ENCODE measurements around the gene PHF13. TPM values are rescaled to one million over a fixed set of nuclear protein-coding genes. Genes with fewer than 3 reads are reported as not detected.

PHF13 gene
- polyA plus RNA-seq, 1 of the 3 experiments (the other 2 are of a cell fraction): 8.5 TPM

DNA sequence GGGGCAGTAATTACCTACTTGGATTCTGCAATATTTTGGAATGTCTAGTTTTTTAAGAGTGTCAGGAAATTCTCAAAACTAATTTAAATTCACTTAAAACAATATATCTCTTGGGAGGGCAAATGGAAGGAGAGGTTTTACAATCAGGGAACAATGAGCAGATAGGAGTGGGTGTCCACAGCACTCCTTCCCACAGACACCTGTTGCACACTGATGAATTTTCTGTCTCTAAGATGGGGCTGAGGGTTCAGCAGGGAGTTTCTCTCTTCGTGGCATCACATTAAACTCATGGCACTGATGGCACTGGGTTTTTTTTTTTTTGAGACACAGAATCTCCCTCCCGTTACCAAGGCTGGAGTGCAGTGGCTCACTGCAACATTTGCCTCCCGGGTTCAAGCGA lies 5.5 kb downstream of the PHF13 start:
- no peak for DNase-seq
- WGBS (ENCODE audit: low lambda C conversion rate): 95% methylated on average over 4 of the region's 4 CpGs
- Histone ChIP-seq H3K4me2 (no peak overlapping the region), H3K9ac (no peak overlapping the region), H3K36me3 (replicated peaks in 1 of 2; ENCODE audit: control insufficient read depth in 1 of 2, insufficient read depth in 2 of 2, low read length in 1 of 2) (peaks cover 24 to 31% of the 10 kb centered on the region in 2 experiments), H3K27ac (ENCODE audit: low read depth in 2 of 2, low read length in 1 of 2) (no peak overlapping the region), H3K79me2 (ENCODE audit: insufficient read depth) (peaks cover 89% of the 10 kb centered on the region), H3K9me2 (no peaks in the 10 kb centered on the region), H3K4me1 (ENCODE audit: control insufficient read depth in 1 of 2, insufficient read depth in 2 of 2, low read depth in 1 of 2, low read length in 1 of 2) (peaks cover 0 to 4% of the 10 kb centered on the region in 2 experiments; a peak in 1 of 4 replicates), H4K20me1 (ENCODE audit: insufficient read depth) (peaks cover 49% of the 10 kb centered on the region), H3K4me3 (ENCODE audit: low read depth in 2 of 2, low read length in 1 of 2) (no peak overlapping the region), H2AFZ (ENCODE audit: low read depth) (no peak overlapping the region), H3K27me3 (ENCODE audit: insufficient read depth) (no peaks in the 10 kb centered on the region), H3F3A (replicated peaks; ENCODE audit: insufficient read depth) (peaks cover 18% of the 10 kb centered on the region), H3K9me3 (no peaks in the 10 kb centered on the region)
- ChIA-PET POLR2A (no interaction called here), CTCF (no interaction called here)
- TF ChIP-seq GATA2 (CRISPR knock-in tag; IDR thresholded peaks at IDR 0.05) (no peak), MEF2A (IDR thresholded peaks at IDR 0.05; ENCODE audit: borderline replicate concordance, low read depth) (no peak), TEAD4 (IDR thresholded peaks at IDR 0.05; ENCODE audit: borderline replicate concordance, insufficient read depth) (no peak), RXRA (IDR thresholded peaks at IDR 0.05; ENCODE audit: borderline replicate concordance, low read depth) (no peak), FOSL2 (IDR thresholded peaks at IDR 0.05; ENCODE audit: borderline replicate concordance, low read depth) (no peak)
- TF ChIP-seq, protein P1, sequence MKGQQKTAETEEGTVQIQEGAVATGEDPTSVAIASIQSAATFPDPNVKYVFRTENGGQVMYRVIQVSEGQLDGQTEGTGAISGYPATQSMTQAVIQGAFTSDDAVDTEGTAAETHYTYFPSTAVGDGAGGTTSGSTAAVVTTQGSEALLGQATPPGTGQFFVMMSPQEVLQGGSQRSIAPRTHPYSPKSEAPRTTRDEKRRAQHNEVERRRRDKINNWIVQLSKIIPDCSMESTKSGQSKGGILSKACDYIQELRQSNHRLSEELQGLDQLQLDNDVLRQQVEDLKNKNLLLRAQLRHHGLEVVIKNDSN (IDR thresholded peaks at IDR 0.05; ENCODE audit: borderline replicate concordance, low read depth): no peak

DNA sequence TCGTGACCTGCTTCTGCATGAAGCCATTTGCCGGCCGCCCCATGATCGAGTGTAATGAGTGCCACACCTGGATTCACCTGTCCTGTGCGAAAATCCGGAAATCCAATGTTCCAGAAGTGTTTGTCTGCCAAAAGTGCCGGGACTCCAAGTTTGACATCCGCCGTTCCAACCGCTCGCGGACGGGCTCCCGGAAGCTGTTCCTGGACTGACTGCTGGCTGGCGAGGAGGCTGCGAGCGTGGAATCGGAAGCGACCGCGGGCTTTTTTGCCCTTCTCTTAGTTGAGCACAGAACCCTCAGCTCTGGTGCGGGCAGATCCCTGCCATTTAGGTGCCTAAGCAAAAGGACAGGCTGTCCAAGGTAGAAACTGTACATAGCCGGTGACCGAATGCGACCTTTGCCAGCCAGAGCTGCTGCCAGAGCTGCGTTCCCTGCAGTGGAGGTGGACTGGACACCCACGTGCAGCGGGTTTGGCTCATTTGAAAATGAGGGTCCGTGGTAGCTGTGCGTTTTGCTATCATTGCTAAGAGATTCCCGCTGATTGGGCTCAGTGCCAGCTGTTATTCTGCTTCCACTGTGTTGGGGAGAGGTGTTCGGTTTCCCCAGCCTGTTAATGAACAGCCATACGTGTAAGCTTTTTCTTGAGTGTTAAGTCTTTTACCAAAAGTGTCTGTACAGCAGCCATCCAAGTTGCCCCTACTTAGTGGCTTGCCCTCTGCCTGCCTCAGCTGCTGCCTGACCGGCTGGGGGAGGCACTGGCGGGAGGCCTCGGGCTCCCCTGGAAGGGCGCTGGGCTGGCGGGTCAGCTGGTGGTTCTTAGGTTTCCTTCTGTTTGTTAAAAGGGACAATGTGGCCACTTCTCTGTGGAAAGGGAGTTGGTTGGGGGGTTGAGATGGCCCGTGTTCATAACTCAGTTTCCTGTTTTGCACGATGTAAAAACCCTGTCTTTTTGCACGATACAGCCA lies 8.2 kb downstream of the PHF13 start:
- peaks cover 91% of the 10 kb centered on the region for H3K79me2 ChIP-seq (ENCODE audit: insufficient read depth)
- ChIA-PET POLR2A (interaction anchor here (0.5 to 1.6 kb wide), 2 partner anchors 27 to 95 kb away, joined by 3 read pairs; no protein-coding TSS in a partner anchor), CTCF (interaction anchor here (0.6 to 3.0 kb wide), 6 partner anchors 19 to 195 kb away, joined by 3 to 10 read pairs (median 3); partner anchors contain the start of genes KLHL21, NOL9 and TAS1R1)
- H3K4me2 ChIP-seq: no peak overlapping the region
- H4K20me1 ChIP-seq (ENCODE audit: insufficient read depth): peaks cover 42% of the 10 kb centered on the region
- no peak overlapping the region for H2AFZ ChIP-seq (ENCODE audit: low read depth)
- WGBS (ENCODE audit: low lambda C conversion rate): 92% methylated on average over 35 of the region's 41 CpGs
- no peak overlapping the region for H3K9ac ChIP-seq
- no peak overlapping the region for H3K4me3 ChIP-seq (ENCODE audit: low read depth in 2 of 2, low read length in 1 of 2)
- H3F3A ChIP-seq (replicated peaks; ENCODE audit: insufficient read depth): peaks cover 23% of the 10 kb centered on the region
- H3K36me3 ChIP-seq (replicated peaks in 1 of 2; ENCODE audit: control insufficient read depth in 1 of 2, insufficient read depth in 2 of 2, low read length in 1 of 2): peaks cover 26 to 31% of the 10 kb centered on the region in 2 experiments
- H3K27me3 ChIP-seq (ENCODE audit: insufficient read depth): no peaks in the 10 kb centered on the region
- no peaks in the 10 kb centered on the region for H3K9me3 ChIP-seq
- no peak overlapping the region for H3K27ac ChIP-seq (ENCODE audit: low read depth in 2 of 2, low read length in 1 of 2)
- no peak for DNase-seq
- H3K9me2 ChIP-seq: no peaks in the 10 kb centered on the region
- H3K4me1 ChIP-seq (ENCODE audit: control insufficient read depth in 1 of 2, insufficient read depth in 2 of 2, low read depth in 1 of 2, low read length in 1 of 2): peaks cover 0 to 5% of the 10 kb centered on the region in 2 experiments; a peak in 1 of 4 replicates
- TF ChIP-seq ELF1 (IDR thresholded peaks at IDR 0.05) (no peak), SIN3A (IDR thresholded peaks at IDR 0.05; ENCODE audit: borderline replicate concordance, low read depth, low read length) (no peak), RFX5 (IDR thresholded peaks at IDR 0.05; ENCODE audit: low read length) (no peak), CHD2 (IDR thresholded peaks at IDR 0.05; ENCODE audit: low read length, partially characterized antibody) (no peak), EZH2phosphoT487 (IDR thresholded peaks at IDR 0.05; ENCODE audit: borderline replicate concordance, low read depth) (no peak), RAD21 (IDR thresholded peaks at IDR 0.05; ENCODE audit: low read length) (no peak)
- TF ChIP-seq, protein P2, sequence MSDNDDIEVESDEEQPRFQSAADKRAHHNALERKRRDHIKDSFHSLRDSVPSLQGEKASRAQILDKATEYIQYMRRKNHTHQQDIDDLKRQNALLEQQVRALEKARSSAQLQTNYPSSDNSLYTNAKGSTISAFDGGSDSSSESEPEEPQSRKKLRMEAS (IDR thresholded peaks at IDR 0.05; ENCODE audit: low read depth): no peak
- TF ChIP-seq, protein P1 (IDR thresholded peaks at IDR 0.05; ENCODE audit: borderline replicate concordance, low read depth): no peak
- TF ChIP-seq, protein P3, sequence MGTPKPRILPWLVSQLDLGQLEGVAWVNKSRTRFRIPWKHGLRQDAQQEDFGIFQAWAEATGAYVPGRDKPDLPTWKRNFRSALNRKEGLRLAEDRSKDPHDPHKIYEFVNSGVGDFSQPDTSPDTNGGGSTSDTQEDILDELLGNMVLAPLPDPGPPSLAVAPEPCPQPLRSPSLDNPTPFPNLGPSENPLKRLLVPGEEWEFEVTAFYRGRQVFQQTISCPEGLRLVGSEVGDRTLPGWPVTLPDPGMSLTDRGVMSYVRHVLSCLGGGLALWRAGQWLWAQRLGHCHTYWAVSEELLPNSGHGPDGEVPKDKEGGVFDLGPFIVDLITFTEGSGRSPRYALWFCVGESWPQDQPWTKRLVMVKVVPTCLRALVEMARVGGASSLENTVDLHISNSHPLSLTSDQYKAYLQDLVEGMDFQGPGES (IDR thresholded peaks at IDR 0.05; ENCODE audit: low read depth, low read length): no peak
- TF ChIP-seq, protein P4, sequence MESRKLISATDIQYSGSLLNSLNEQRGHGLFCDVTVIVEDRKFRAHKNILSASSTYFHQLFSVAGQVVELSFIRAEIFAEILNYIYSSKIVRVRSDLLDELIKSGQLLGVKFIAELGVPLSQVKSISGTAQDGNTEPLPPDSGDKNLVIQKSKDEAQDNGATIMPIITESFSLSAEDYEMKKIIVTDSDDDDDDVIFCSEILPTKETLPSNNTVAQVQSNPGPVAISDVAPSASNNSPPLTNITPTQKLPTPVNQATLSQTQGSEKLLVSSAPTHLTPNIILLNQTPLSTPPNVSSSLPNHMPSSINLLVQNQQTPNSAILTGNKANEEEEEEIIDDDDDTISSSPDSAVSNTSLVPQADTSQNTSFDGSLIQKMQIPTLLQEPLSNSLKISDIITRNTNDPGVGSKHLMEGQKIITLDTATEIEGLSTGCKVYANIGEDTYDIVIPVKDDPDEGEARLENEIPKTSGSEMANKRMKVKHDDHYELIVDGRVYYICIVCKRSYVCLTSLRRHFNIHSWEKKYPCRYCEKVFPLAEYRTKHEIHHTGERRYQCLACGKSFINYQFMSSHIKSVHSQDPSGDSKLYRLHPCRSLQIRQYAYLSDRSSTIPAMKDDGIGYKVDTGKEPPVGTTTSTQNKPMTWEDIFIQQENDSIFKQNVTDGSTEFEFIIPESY (IDR thresholded peaks at IDR 0.05; ENCODE audit: borderline replicate concordance, low read depth): no peak
- TF ChIP-seq, protein P5, sequence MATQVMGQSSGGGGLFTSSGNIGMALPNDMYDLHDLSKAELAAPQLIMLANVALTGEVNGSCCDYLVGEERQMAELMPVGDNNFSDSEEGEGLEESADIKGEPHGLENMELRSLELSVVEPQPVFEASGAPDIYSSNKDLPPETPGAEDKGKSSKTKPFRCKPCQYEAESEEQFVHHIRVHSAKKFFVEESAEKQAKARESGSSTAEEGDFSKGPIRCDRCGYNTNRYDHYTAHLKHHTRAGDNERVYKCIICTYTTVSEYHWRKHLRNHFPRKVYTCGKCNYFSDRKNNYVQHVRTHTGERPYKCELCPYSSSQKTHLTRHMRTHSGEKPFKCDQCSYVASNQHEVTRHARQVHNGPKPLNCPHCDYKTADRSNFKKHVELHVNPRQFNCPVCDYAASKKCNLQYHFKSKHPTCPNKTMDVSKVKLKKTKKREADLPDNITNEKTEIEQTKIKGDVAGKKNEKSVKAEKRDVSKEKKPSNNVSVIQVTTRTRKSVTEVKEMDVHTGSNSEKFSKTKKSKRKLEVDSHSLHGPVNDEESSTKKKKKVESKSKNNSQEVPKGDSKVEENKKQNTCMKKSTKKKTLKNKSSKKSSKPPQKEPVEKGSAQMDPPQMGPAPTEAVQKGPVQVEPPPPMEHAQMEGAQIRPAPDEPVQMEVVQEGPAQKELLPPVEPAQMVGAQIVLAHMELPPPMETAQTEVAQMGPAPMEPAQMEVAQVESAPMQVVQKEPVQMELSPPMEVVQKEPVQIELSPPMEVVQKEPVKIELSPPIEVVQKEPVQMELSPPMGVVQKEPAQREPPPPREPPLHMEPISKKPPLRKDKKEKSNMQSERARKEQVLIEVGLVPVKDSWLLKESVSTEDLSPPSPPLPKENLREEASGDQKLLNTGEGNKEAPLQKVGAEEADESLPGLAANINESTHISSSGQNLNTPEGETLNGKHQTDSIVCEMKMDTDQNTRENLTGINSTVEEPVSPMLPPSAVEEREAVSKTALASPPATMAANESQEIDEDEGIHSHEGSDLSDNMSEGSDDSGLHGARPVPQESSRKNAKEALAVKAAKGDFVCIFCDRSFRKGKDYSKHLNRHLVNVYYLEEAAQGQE (IDR thresholded peaks at IDR 0.05; ENCODE audit: low read depth, low read length): no peak

Data from SK-N-SH (cell line).